Right lobe of liver (tissue), 4 donors: Measurements from ENCODE around the gene TTC28.

Source experiments
- CTCF ChIP-seq, 4 donors: fragments of 200-600 bp in 3 of 4; fragments of 450-650 bp in 1 of 4; IDR thresholded peaks; one replicate each; pipeline versions ENCODE4 v1.5.1 to v1.8.0; 2016 to 2022; ENCODE audit warnings: antibody characterized with exemption in 4 of 4, mild to moderate bottlenecking in 2 of 4
- POLR2A ChIP-seq: fragments of 450-650 bp; IDR thresholded peaks from one replicate; pipeline ENCODE4 v1.6.1; 2017; ENCODE audit warnings: antibody characterized with exemption, mild to moderate bottlenecking
- donor health status: DM: no; HTN: no; CAD: no.
- donor health status: DM: no; HTN: no; CAD: no.
- donor health status: DM: no; HTN: yes; CAD: no.

DNA sequence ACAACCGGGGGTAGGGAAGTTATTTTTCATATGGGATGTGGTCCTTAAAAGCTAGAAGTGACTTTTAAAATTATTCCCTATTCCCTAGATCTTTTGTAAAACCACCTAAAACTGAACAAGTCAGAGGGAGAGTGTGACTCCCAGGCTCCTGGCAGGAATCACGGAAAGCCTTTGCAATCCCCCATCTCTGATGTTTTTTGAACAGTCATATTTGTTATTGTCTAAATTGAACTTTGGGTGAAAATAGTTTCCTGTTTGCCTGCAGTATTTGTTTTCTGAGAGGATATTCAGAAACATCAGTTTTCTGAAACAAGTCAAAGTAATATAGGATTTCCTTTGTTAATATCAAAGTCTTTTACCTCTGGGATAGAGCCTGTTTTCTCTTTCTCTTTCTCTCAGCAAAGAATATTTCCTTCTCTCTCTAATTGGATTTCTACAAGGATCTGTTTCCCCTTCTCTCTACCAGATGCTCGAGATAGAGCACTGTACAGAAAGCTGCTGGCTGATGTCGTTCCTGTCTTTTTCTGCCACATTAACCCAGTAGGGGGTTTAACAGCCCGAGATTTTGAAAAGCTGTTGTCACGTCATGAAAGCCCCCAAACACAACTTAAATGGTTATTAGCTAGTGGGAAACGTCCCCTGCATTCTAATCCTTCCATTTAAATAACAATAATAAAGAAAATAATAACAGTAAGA is 628.4 kb downstream of the TTC28 start:
- TF ChIP-seq CTCF (IDR thresholded peaks at IDR 0.05) (no peak), POLR2A (no peak)
